ENCODE data around the gene TTC3.

TTC3 gene

DNA sequence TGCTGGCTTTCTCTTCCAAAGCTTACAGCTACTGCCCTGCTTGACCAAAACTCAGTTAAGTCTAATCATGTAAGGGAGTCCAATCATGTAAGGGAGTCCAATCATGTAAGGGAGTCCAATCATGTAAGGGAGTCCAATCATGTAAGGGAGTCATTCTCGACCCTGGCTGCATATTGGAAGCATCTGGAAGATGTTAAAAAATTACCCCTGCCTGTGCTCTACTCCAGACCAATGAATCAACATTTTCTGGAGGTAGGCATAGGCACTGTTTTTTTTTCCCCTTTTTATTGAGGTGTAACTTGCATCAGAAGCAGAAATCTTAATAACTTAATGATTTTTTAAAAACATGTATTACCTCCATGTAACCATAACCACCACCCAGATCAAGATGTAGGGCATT is 9.6 kb upstream of the TTC3 start:
- DNase-seq, result no peak

- DNase-seq, result no peak
Observed at GRCh38 chr21:37064841-37065240, 8.2 kb upstream of the TTC3 start.

DNA sequence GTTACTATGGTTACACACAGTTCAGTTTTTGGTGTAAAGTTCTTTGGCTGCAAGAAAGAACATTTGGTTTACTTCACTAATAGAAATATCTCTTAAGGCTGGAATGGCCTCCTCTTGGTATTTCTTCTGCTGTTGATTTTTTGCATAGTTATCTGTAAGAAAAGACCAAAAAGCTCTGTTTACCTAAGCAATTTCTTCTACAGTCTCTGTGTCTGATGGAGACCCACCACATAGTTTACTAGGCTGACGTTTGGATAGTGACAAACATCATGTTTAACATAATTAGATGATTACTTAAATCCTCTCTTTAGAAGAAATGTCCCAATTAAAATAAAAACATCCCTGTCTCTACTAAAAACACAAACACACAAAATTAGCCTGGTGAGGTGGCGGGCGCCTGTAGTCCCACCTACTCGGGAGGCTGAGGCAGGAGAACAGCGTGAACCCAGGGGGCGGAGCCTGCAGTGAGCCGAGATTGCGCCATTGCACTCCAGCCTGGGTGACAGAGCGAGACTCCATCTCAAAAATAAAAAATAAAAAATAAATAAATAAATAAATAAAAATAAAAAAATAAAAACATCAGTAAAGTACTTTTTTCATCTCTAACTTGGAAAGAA is 7.4 kb upstream of the TTC3 start:
- DNase-seq, result no peak

DNA sequence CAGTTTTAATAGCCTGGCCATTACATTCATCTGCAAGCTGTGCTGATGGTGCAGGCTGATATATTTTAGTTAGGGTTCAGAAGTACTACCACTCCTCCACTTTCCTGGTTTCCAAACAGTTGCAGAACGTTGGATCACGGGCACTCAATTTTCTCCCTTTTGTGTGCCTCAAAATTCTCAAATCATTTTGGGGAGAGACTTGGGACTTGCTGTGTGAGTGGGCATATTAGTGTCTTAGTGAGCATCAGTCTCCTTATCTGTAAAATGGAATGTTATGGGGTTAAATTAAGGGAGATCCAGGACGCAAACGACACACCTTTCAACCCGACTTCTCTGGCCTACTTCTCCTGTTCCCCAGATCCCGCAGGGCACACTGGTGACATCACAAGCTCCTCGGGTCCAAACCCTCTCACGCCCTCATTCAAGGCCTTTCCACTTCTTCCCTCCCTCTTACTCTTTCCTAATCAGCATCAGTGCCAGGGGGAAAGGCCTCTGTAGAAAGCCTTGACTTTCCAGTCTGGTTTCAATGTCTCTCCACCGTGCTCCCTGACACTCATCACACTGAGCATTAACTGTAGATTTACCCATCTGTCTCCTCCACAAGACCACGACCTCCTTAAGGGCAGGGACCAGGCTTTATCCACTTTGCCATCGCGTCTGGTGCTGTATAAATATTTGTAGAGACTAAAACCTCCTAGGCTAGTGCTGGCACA is 1.3 kb upstream of the TTC3 start:
- DNase-seq, result no peak

GRCh38 chr21:37072274-37072987 is 623 bp upstream of the TTC3 start:
- DNase-seq, result peak; percentile 59

DNA sequence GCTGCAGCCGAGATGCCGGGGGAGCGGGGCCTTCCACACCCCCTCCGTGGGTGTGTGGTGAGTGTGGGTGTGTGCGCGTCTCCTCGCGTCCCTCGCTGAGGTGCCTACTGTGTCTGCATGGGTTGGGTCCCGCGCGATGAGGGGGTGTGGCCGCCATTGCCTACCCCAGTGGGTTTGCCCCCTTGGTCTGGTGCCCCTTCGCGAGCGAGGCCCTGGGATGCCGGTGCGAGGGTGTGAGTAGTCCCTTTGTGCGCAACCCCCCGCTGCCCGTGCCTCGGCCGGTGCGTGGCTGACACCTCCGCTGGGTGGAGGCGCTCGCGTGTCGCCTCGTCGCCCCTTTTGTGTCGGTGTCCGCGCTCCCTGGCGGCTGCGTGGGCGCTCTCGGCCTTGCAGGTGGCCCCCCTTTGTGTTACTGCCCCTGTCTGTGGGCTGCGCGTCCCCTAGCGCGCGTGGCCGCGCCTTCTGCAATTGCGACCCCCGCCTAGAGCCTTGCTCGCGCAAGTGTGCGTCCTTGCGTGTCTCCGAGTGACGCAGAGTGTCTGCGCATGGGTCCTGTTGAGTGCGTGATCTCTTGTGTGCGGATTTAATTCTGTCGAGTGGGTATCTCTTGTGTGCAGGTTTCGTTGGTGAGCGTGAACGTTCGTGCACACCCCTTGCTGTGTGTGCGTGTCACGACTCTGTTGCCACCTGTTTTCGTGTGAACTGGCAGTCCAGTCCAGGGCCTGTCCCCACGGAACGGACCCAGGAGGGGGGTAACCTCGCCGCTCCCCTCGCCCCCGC is 553 bp downstream of the TTC3 start:
- DNase-seq, result no peak

DNA sequence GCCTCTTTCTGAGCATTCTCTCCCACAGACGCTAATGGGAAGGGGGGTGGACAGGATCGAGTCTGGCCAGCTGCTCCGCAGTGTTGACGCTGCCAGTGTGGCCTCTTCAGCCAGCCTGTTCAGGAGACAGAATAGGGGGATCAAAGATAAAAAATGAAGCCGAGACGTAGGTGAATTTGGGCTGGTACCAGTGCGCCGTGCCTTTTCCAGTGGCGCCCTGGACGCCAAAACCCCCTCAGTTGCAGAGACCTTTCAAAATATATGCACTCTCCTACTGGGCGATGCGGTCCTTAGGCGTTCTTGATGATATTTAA is 1.1 kb downstream of the TTC3 start:
- no peak for DNase-seq

GRCh38 chr21:37074546-37074945 is 1.5 kb downstream of the TTC3 start:
- no peak for DNase-seq

DNA sequence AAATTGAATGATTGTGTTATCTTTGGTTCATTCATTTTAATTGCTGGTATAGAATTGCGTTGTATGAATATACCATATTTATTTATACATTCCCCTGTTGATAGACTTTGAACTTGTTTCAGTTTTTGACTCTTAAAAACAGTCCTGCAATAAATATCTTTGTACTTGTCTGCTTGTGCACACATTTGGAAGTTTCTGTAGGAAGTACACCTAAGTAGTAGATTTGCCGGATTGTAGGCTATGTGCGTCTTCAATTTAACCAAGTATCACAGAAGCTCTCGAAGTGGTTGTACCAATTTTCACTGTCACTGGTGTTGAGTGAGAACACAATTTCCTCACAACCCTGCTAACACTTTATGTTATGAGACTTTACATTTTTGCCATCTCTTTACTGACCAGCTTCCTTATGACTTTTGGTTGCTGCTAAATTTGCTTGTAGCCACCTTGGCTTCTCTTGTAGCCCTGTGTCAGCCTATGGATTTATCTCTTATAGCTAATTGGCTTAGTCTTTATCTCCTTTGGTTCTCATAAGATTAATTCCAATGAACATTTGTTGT is 2.2 kb downstream of the TTC3 start:
- no peak for DNase-seq

- DNase-seq, result no peak
Observed at GRCh38 chr21:37076087-37076850, 3.2 kb downstream of the TTC3 start.

DNA sequence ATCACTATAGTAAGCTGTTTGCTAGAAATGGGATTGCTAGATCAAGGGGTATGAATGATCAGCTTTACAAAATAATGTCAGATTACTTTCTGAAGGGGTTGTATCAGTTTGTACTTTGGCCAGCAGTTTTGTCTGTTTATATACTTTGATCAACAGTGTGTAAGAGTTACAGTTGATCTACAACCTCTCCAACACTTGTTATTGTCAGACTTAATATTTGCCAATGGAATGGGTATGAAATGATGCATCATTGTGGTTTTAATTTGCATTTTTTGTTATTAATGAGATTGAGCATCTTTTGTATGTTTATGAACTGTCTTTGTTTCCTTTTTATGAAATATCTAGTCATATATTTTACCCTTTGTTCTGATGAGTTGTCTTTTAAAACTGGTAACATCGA is 4.3 kb downstream of the TTC3 start:
- no peak for DNase-seq

- no peak for DNase-seq
Observed at GRCh38 chr21:37079211-37079824, 6.3 kb downstream of the TTC3 start.

DNA sequence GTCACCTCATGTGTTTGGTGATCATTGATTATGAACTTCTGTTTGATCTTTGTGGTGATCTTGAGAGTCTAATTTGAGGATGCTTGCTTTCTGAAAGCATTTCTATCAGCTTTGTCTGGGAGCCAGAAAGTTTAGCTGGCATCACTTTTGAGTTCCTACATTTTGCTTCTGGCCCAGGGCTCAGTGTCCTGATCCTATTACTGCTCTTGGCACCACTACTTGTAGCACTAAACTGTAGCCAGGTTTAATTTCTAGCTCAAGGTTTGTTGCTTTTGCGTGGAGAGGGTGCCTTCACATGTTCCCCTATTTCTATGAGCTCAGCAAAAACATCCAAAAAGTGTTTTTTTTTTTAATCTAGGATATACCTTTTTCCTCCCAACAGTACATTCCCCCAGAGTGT is 9.3 kb downstream of the TTC3 start:
- DNase-seq, result no peak

DNA sequence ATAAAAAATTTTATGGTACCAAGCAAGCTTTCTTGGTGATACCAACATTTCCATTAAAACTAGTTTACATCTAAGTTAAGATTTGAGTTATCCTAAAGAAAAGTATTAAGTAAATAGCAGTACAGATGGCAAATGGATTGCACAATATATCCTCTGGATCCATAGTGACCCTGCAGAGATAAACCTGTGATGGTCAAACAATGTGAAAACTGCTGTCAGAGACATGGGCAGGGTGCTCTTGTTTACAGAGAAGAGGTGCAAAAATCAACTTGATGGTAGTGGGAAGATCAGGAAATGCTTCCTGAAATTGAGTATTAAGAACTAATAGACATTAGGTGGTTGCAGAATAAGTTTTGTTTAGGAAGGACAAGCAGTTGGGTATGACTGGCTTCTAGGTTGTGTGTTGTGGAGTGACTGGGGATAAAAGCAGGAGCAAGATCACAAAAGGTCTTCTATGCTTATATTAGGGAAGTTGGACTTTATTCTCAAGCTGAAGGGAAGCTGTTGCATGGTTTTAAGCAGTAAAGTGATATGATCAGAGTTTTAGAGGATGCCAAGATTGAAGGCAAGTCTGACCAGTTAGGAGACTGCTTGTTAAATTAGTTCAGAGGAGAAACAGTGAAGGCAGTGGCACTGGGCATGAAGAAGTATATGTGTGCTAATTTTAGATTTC is 9.9 kb downstream of the TTC3 start:
- DNase-seq, result no peak

- DNase-seq, result no peak
Observed at GRCh38 chr21:37085726-37086125, 12.7 kb downstream of the TTC3 start.

DNA sequence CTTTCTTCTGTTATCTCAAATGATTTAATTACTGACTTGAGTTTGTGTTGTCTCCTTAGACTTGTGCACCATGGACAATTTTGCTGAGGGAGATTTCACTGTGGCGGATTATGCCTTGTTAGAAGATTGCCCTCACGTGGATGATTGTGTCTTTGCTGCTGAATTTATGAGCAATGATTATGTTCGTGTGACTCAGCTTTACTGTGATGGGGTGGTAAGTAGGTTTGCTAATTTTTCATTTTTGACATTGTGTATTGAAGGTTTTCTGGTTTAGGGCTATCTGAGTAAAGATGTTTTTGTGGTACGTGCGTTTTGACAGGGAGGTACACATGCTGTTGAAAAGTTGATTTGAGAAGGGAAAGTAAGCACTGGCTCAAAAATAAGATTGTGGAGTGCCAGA is 14.1 kb downstream of the TTC3 start:
- no peak for DNase-seq

GRCh38 chr21:37088186-37088735 is 15.2 kb downstream of the TTC3 start:
- no peak for DNase-seq

GRCh38 chr21:37093977-37094376 is 20.9 kb downstream of the TTC3 start:
- DNase-seq, result no peak

DNA sequence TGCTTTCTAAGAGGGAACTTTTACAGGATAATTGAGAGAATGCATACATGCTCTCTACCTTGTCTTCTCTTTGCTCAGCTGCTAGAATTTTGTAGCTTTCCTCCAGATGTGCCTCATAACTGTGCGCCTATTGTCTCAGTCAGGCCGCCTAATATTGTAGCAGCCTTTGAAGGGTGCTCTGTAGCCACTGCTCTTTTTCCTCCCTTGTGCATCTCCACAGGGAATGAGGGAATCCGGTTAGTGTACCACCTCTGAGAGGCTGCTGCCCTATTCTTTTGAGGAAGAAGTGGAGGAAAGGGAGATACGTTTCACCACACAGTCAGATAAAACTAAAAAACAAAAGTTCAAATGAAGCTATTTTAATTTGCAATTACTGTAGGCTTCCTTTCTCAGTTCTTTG is 22.8 kb downstream of the TTC3 start:
- no peak for DNase-seq

- no peak for DNase-seq
Observed at GRCh38 chr21:37098751-37099150, 25.7 kb downstream of the TTC3 start.

GRCh38 chr21:37100316-37100715 is 27.3 kb downstream of the TTC3 start:
- DNase-seq, result no peak

Measured in activated T-cell treated with anti-CD3 and anti-CD28 coated beads for 4 hours (primary cell).